Measurements from ENCODE around the gene MAN1A1. TPM values are rescaled to one million over a fixed set of nuclear protein-coding genes. Genes with fewer than 3 reads are reported as not detected.
A peak's percentile ranks its signal among the peaks of the same experiment; 100 is the strongest.

The MAN1A1 gene
- total and polyA plus RNA-seq, 2 of the 4 experiments (the other 2 are of a cell fraction) = 5.9 to 6.4 TPM

DNA sequence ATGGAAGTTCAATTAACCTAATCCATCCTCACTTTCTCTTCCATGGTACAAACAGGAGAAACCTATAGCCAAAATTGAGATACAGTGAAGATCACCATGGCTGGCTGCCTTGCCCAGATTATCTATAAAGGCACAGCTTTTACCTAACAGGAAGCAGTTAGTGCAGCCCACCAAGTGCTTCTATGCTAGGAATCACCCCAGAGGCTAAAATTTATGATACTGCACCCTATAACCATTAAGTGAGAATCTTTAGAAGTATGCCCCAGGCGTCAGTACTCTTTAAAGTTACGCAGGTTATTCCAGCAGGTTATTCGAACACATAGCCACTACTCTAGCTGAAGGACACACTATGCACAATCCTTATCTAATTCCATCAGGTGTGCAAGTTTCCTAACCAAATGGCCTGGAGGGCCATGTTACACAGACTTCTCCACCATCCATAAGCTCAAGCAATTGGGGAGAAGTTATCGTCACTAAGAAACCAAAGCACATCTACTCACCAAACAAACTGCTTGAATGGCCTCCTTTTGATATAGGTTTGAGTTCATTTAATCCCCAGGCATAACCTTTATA lies 43.1 kb downstream of the MAN1A1 start:
- Histone ChIP-seq H3K9ac (ENCODE audit: low read depth, low read length) (no peak overlapping the region), H3K23ac (ENCODE audit: low read depth, low read length) (no peak overlapping the region), H3K14ac (replicated peaks; ENCODE audit: low read depth, low read length) (no peak overlapping the region), H3K56ac (ENCODE audit: extremely low read depth, insufficient read depth, low read length) (no peak overlapping the region), H2AK5ac (ENCODE audit: low read depth, low read length) (no peak overlapping the region), H4K8ac (ENCODE audit: low read depth in 2 of 2, low read length in 2 of 2) (no peak overlapping the region), H3K4me1 (ENCODE audit: control insufficient read depth, insufficient read depth, low read length) (peaks cover 4% of the 10 kb centered on the region), H3K27me3 (ENCODE audit: control insufficient read depth, insufficient read depth, low read length) (no peaks in the 10 kb centered on the region), H3K4me2 (ENCODE audit: low read depth, low read length) (no peak overlapping the region), H3K4ac (ENCODE audit: low read depth, low read length) (no peak overlapping the region), H2BK20ac (ENCODE audit: low read depth, low read length) (no peak overlapping the region; the same call in 1 of the 2 replicates), H3K9me1 (ENCODE audit: insufficient read depth, low read length) (no peaks in the 10 kb centered on the region), H2AFZ (replicated peaks; ENCODE audit: low read length, poor library complexity) (no peak overlapping the region), H4K91ac (ENCODE audit: insufficient read depth, low read depth, low read length) (no peak overlapping the region), H3K36me3 (ENCODE audit: control insufficient read depth, insufficient read depth, low read length) (peaks cover 4% of the 10 kb centered on the region; the same call in 1 of the 2 replicates), H2BK5ac (ENCODE audit: low read depth, low read length, poor library complexity, severe bottlenecking) (no peak overlapping the region), H2BK120ac (ENCODE audit: low read depth, low read length) (no peak overlapping the region), H3K4me3 (ENCODE audit: insufficient read depth, low read depth, low read length) (no peak overlapping the region), H3K18ac (ENCODE audit: low read depth, low read length) (no peak overlapping the region; the same call in 1 of the 2 replicates), H4K20me1 (ENCODE audit: insufficient read depth, low read length) (no peaks in the 10 kb centered on the region), H4K5ac (ENCODE audit: low read depth, low read length) (no peak overlapping the region), H2AK9ac (replicated peaks; ENCODE audit: low read depth, low read length, poor library complexity) (no peak overlapping the region), H3K27ac (ENCODE audit: insufficient read depth, low read length) (no peak overlapping the region), H3K9me3 (ENCODE audit: control insufficient read depth, insufficient read depth, low read length) (no peaks in the 10 kb centered on the region), H2BK15ac (ENCODE audit: low read depth, low read length) (peak overlapping the region; percentile 55; the same call in 1 of the 3 replicates), H3K79me1 (ENCODE audit: low read depth in 1 of 2, low read length in 2 of 2) (no peaks in the 10 kb centered on the region)
- intact Hi-C loops (cut with micrococcal nuclease) (no loop called here), in situ Hi-C loops (cut with MboI; ENCODE audit: low sequenced_read_pairs) (no loop called here), dilution Hi-C loops (cut with HindIII; ENCODE audit: low sequenced_read_pairs, unreplicated experiment) (no loop called here)
- TF ChIP-seq, protein P1, sequence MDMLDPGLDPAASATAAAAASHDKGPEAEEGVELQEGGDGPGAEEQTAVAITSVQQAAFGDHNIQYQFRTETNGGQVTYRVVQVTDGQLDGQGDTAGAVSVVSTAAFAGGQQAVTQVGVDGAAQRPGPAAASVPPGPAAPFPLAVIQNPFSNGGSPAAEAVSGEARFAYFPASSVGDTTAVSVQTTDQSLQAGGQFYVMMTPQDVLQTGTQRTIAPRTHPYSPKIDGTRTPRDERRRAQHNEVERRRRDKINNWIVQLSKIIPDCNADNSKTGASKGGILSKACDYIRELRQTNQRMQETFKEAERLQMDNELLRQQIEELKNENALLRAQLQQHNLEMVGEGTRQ (IDR thresholded peaks at IDR 0.05; ENCODE audit: low read depth, low read length) = no peak
- TF ChIP-seq MXI1 (IDR thresholded peaks at IDR 0.05; ENCODE audit: borderline replicate concordance, low read depth, low read length) (no peak), POLR2A (IDR thresholded peaks at IDR 0.05; ENCODE audit: low read depth, low read length) (no peak), RFX5 (IDR thresholded peaks at IDR 0.05; ENCODE audit: low read depth, low read length) (no peak), FOS (IDR thresholded peaks at IDR 0.05; ENCODE audit: low read depth, low read length) (no peak), MAFK (IDR thresholded peaks at IDR 0.05; ENCODE audit: low read depth, low read length) (no peak), BHLHE40 (IDR thresholded peaks at IDR 0.05; ENCODE audit: low read depth, low read length) (no peak), RAD21 (IDR thresholded peaks at IDR 0.05; ENCODE audit: low read length) (no peak), ELK1 (IDR thresholded peaks at IDR 0.05; ENCODE audit: borderline replicate concordance, low read depth, low read length) (no peak)
- no TSS peak for BruUV-seq (replicated peaks)
- CTCF ChIA-PET = no interaction called here
- ATAC-seq (ENCODE audit: low read depth) = no peak
- POLR2A ChIA-PET (ENCODE audit: unreplicated experiment) = no interaction called here
- no peak for DNase-seq
- WGBS, 2 experiments (ENCODE audit: extremely low coverage in 2 of 2, insufficient read length in 1 of 2) = 82% methylated on average over 3 of the region's 4 CpGs; no CpG with 5 or more reads in 1 of the 2 experiments
